CD8-positive, alpha-beta memory T cell (primary cell): ENCODE results near the gene MAGI2. TPM values are rescaled to one million over a fixed set of nuclear protein-coding genes. Genes with fewer than 3 reads are reported as not detected.

Experiments used
- CTCF ChIA-PET: fragments of 350-600 bp; sonication (Branson Sonifier 250); formaldehyde crosslinking; loops from one replicate; lab custom pipeline; 2021; ENCODE audit warnings: antibody characterized with exemption; lab: Charles Lee
- POLR2A ChIA-PET: fragments of 350-600 bp; sonication (Branson Sonifier 250); formaldehyde crosslinking; loops from one replicate; lab custom pipeline; 2021; ENCODE audit warnings: antibody characterized with exemption; lab: Charles Lee
- DNase-seq, 5 donors: peaks; one replicate each; pipeline versions ENCODE4 v3.0.0 to v3.0.0-alpha.2; 2020 to 2022; ENCODE audit warnings: mixed read lengths in 1 of 5
- H3K27ac ChIP-seq: one replicate; pipeline ENCODE4 v1.7.0; 2013; ENCODE audit warnings: low read depth, mild to moderate bottlenecking, low read length, moderate library complexity
- H3K27me3 ChIP-seq: 2 replicates; pipeline ENCODE4 v1.7.0; 2013; ENCODE audit warnings: low read length, mild to moderate bottlenecking; ENCODE audit not compliant: insufficient read depth, poor library complexity, severe bottlenecking
- H3K36me3 ChIP-seq: 2 replicates; pipeline ENCODE4 v1.7.0; 2013; ENCODE audit warnings: mild to moderate bottlenecking, low read length, moderate library complexity; ENCODE audit not compliant: insufficient read depth
- H3K4me1 ChIP-seq: 2 replicates; pipeline ENCODE4 v1.7.0; 2013; ENCODE audit warnings: mild to moderate bottlenecking, low read length, moderate library complexity; ENCODE audit not compliant: insufficient read depth
- H3K4me3 ChIP-seq: 2 replicates; pipeline ENCODE4 v1.7.0; 2013; ENCODE audit warnings: mild to moderate bottlenecking, low read length
- H3K9me3 ChIP-seq: 2 replicates; pipeline ENCODE4 v1.7.0; 2013; ENCODE audit warnings: mild to moderate bottlenecking, low read length
- H3K27ac Mint-ChIP-seq, 8 donors: one replicate each; pipeline ENCODE4 v1.8.0; 2020 to 2021; ENCODE audit warnings: mixed read lengths in 8 of 8, mild to moderate bottlenecking in 6 of 8, inconsistent platforms in 3 of 8, moderate library complexity in 3 of 8
- H3K27me3 Mint-ChIP-seq, 2 donors: one replicate each; pipeline ENCODE4 v1.8.0; 2020 to 2021; ENCODE audit warnings: mixed read lengths in 2 of 2, mild to moderate bottlenecking in 1 of 2, moderate library complexity in 1 of 2
- H3K36me3 Mint-ChIP-seq, 3 donors: one replicate each; pipeline ENCODE4 v1.8.0; 2020 to 2021; ENCODE audit warnings: mixed read lengths in 3 of 3, inconsistent platforms in 1 of 3, mild to moderate bottlenecking in 1 of 3
- H3K4me1 Mint-ChIP-seq, 3 donors: one replicate each; pipeline ENCODE4 v1.8.0; 2020 to 2021; ENCODE audit warnings: mixed read lengths in 3 of 3, inconsistent platforms in 1 of 3, mild to moderate bottlenecking in 1 of 3
- H3K4me3 Mint-ChIP-seq, 7 donors: one replicate each; pipeline ENCODE4 v1.8.0; 2020 to 2021; ENCODE audit warnings: mixed read lengths in 7 of 7, mild to moderate bottlenecking in 6 of 7, moderate library complexity in 4 of 7, inconsistent platforms in 2 of 7
- H3K9me3 Mint-ChIP-seq, 5 donors: one replicate each; pipeline ENCODE4 v1.8.0; 2020 to 2022; ENCODE audit warnings: mixed read lengths in 5 of 5, mild to moderate bottlenecking in 3 of 5, moderate library complexity in 2 of 5, inconsistent platforms in 1 of 5
- polyA plus RNA-seq: library from polyadenylated mRNA; unstranded; fragments of 300-500 nt; fragmentation: Illumina TruSeq; gene quantifications from one replicate; pipeline ENCODE4 v1.2.3, GENCODE V29; 2021
- total RNA-seq, 2 experiments: library from RNA; stranded (reverse); gene quantifications; one replicate each; pipeline ENCODE4 v1.2.3, GENCODE V29; 2021

Gene MAGI2
- total and polyA plus RNA-seq, 3 experiments from 2014 or later, result 0.26 to 0.33 TPM; not detected in 1

DNA sequence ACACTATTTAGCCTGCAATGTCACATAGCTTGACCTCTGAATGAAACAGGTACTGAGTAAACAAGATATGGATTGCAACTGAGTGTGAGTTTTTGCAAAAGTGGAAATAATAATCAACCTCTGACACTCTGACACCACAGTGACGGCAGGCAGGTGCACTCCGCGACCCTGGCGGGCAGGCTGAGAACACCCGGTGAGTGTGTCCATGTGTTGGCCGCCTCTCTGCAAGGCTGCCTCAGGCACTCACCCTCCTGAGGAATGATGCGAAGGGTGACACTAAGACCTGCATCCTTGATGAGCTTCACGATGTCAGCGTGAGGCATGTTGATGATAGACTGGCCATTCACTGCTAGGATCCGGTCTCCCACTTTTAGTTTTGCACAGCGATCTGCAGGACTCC, 1318.7 kb downstream of the MAGI2 start:
- Mint-ChIP-seq H3K9me3 (no peaks in the 10 kb centered on the region), H3K4me3 (no peak overlapping the region), H3K36me3 (no peaks in the 10 kb centered on the region), H3K4me1 (no peaks in the 10 kb centered on the region), H3K27ac (no peak overlapping the region), H3K27me3 (peaks cover 3 to 7% of the 10 kb centered on the region in 2 donors)
- no peaks in the 10 kb centered on the region for H3K27me3 ChIP-seq
- no peaks in the 10 kb centered on the region for H3K36me3 ChIP-seq
- no peak for DNase-seq
- no peaks in the 10 kb centered on the region for H3K9me3 ChIP-seq
- H3K4me1 ChIP-seq, result no peaks in the 10 kb centered on the region
- H3K27ac ChIP-seq, result no peak overlapping the region
- ChIA-PET CTCF (no interaction called here), POLR2A (no interaction called here)
- no peak overlapping the region for H3K4me3 ChIP-seq

DNA sequence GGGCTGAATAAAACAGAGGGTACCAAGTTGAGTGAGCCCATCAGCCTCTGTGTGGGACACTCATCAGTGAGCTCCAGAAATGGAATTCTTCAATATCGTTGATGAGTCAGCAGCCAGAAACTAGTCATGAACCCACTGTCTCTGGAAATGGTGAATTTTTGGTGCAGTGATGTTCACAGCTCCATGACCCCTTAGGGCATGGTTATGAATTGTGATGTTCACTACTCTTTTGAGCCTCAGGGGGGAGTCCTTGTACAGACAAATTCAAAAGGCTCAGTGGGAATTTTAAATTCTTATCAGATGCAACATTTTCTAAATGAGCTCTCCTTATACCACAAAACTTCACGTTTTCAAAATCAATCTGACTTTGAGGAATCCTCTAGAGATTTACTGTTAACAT, 1319.2 kb downstream of the MAGI2 start:
- Histone ChIP-seq H3K4me1 (no peaks in the 10 kb centered on the region), H3K36me3 (no peaks in the 10 kb centered on the region), H3K9me3 (no peaks in the 10 kb centered on the region), H3K27ac (no peak overlapping the region), H3K27me3 (no peaks in the 10 kb centered on the region), H3K4me3 (no peak overlapping the region)
- Mint-ChIP-seq H3K36me3 (no peaks in the 10 kb centered on the region), H3K4me1 (no peaks in the 10 kb centered on the region), H3K4me3 (no peak overlapping the region), H3K27ac (no peak overlapping the region), H3K9me3 (no peaks in the 10 kb centered on the region), H3K27me3 (peaks cover 3 to 4% of the 10 kb centered on the region in 2 donors)
- POLR2A ChIA-PET, result no interaction called here
- DNase-seq, result no peak
- CTCF ChIA-PET, result no interaction called here

DNA sequence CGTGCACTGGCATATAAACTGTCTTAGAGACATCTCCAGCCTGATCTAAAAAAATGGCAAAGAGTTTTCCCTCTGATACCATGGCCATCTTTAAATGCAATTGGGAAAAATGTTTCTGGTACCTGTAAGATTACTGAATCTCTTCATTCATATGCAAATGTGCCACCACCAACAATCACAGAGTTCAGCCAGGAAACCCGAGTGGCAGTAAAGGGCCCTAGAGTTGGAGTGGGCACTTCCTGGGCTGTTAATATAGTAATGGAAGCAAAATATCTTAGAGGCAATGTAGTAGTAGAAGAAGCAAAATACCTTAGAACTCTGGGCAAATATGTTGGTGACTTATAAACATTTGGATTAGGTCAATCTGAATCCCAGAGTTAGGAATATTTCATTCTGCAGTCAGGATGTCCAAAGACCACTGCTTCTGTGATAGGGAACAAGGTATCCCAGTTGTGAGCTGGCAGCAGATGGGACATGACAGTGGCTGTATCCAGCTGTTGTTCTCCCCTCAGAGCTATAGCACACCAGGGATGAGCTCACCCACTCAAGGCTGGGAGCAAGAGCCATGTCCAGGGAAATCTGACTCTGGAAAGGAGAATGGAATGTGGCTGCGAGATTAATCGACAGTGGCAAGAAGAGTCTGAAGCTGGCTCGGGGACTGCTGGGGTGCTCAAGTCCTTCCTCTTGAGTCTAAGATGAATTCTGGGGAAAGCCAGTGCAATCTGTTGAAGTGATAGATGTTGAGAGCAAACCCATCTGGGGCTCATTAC, 1322.8 kb downstream of the MAGI2 start:
- no peak for DNase-seq
- H3K9me3 Mint-ChIP-seq, result no peaks in the 10 kb centered on the region
- no peaks in the 10 kb centered on the region for H3K4me1 Mint-ChIP-seq
- CTCF ChIA-PET, result no interaction called here
- H3K4me3 Mint-ChIP-seq, result no peak overlapping the region
- no peaks in the 10 kb centered on the region for H3K36me3 ChIP-seq
- H3K27ac ChIP-seq, result no peak overlapping the region
- no peaks in the 10 kb centered on the region for H3K36me3 Mint-ChIP-seq
- H3K27ac Mint-ChIP-seq, result no peak overlapping the region
- peaks cover 0 to 3% of the 10 kb centered on the region in 2 donors for H3K27me3 Mint-ChIP-seq
- H3K4me1 ChIP-seq, result no peaks in the 10 kb centered on the region
- POLR2A ChIA-PET, result no interaction called here
- no peaks in the 10 kb centered on the region for H3K27me3 ChIP-seq
- no peak overlapping the region for H3K4me3 ChIP-seq
- no peaks in the 10 kb centered on the region for H3K9me3 ChIP-seq

DNA sequence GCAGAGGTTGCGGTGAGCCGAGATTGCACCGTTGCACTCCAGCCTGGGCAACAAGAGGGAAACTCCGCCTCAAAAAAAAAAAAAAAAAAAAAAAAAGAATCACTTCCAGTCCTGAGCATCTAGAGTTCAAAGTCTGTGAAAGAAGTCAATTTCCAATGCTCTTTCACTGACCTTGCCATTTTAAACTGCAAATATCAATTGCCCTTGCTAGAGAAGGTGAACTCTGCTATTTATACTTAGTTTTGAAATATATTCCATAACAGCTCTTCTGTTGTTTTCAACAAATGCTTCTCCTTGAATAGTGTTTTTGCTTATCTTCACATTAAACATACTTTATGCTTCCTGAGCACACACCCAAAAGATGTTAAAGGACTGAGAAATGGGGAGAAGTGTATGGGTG, 1323.6 kb downstream of the MAGI2 start:
- H3K36me3 ChIP-seq, result no peaks in the 10 kb centered on the region
- H3K4me3 ChIP-seq, result no peak overlapping the region
- no peaks in the 10 kb centered on the region for H3K4me1 ChIP-seq
- ChIA-PET CTCF (no interaction called here), POLR2A (no interaction called here)
- Mint-ChIP-seq H3K36me3 (no peaks in the 10 kb centered on the region), H3K4me3 (no peak overlapping the region), H3K27me3 (peaks cover 0 to 3% of the 10 kb centered on the region in 2 donors), H3K9me3 (no peaks in the 10 kb centered on the region), H3K27ac (no peak overlapping the region), H3K4me1 (no peaks in the 10 kb centered on the region)
- no peak for DNase-seq
- H3K27ac ChIP-seq, result no peak overlapping the region
- no peaks in the 10 kb centered on the region for H3K27me3 ChIP-seq
- H3K9me3 ChIP-seq, result no peaks in the 10 kb centered on the region

DNA sequence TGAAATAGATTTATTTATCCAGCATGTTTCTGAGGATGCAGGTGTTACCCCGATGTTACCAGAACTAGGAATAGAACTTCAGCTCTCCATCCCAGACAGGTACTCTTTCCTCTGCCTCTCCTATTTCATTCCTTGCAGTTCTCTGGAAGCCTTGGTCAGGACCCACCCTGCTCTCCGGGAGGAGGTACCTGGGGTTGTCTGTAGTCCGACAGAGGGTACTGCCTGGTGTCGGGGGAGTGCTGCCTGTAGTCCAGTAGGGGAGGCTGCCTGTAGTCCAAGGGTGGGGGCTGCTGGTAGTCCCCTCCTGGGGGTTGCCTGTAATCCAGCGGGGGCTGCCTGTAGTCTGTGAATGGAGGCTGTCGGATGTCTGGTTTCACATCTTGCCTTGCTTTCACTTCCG, 1326.5 kb downstream of the MAGI2 start:
- POLR2A ChIA-PET, result no interaction called here
- H3K9me3 Mint-ChIP-seq, result no peaks in the 10 kb centered on the region
- H3K27me3 Mint-ChIP-seq, result no peaks in the 10 kb centered on the region
- no peak overlapping the region for H3K4me3 Mint-ChIP-seq
- no peaks in the 10 kb centered on the region for H3K36me3 Mint-ChIP-seq
- Histone ChIP-seq H3K9me3 (no peaks in the 10 kb centered on the region), H3K4me1 (no peaks in the 10 kb centered on the region), H3K27ac (no peak overlapping the region), H3K27me3 (no peaks in the 10 kb centered on the region), H3K36me3 (no peaks in the 10 kb centered on the region), H3K4me3 (no peak overlapping the region)
- no peaks in the 10 kb centered on the region for H3K4me1 Mint-ChIP-seq
- H3K27ac Mint-ChIP-seq, result no peak overlapping the region
- no peak for DNase-seq
- CTCF ChIA-PET, result no interaction called here

DNA sequence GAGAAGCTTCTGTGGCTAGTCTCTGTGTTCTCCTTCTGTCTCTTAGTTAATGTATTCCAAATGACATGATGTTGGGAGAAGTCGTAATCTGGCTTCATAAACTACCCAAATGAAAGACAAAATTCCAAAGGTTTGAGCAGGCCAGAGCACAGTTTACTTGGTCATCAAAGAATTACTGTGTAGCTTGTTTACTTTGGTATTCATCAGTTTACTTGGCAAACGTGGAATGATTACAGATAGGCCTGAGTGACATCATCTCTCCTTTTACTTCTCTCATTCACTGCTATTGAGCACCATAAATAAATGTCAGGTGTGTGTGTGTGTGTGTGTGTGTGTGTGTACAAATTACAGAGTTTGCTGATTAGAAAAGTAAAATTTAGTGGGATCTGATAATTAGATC, 1327.6 kb downstream of the MAGI2 start:
- Histone ChIP-seq H3K4me3 (no peak overlapping the region), H3K4me1 (no peaks in the 10 kb centered on the region), H3K27me3 (no peaks in the 10 kb centered on the region), H3K36me3 (no peaks in the 10 kb centered on the region), H3K9me3 (no peaks in the 10 kb centered on the region), H3K27ac (no peak overlapping the region)
- H3K36me3 Mint-ChIP-seq, result no peaks in the 10 kb centered on the region
- no peaks in the 10 kb centered on the region for H3K4me1 Mint-ChIP-seq
- DNase-seq, result no peak
- no peaks in the 10 kb centered on the region for H3K9me3 Mint-ChIP-seq
- no peaks in the 10 kb centered on the region for H3K27me3 Mint-ChIP-seq
- no peak overlapping the region for H3K4me3 Mint-ChIP-seq
- ChIA-PET POLR2A (no interaction called here), CTCF (no interaction called here)
- peak overlapping the region in 1 of 8 donors; percentile 33 for H3K27ac Mint-ChIP-seq

DNA sequence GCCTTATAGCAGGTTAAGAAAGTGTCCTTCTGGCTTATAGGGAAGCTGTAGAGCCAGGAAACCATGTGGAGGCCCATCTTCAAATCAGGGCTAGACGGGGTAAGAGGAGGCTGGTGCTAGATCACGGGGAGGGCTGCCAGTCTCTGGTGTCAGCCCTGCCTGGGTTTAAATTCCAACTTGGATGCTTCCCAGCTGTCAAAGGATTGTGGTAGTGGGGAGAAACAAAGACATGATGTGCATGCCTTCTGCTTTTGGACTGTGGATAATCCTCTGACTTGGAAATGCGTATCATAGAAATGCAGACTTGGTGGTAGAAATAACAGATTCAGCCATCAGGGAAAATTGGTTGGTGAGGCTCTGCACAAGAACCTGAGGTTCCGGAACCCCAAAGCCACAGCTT, 1329.3 kb downstream of the MAGI2 start:
- Mint-ChIP-seq H3K9me3 (no peaks in the 10 kb centered on the region), H3K4me1 (no peaks in the 10 kb centered on the region), H3K4me3 (no peak overlapping the region), H3K27me3 (no peaks in the 10 kb centered on the region), H3K36me3 (no peaks in the 10 kb centered on the region), H3K27ac (no peak overlapping the region)
- no peaks in the 10 kb centered on the region for H3K9me3 ChIP-seq
- no peaks in the 10 kb centered on the region for H3K27me3 ChIP-seq
- H3K4me1 ChIP-seq, result no peaks in the 10 kb centered on the region
- H3K36me3 ChIP-seq, result no peaks in the 10 kb centered on the region
- no peak for DNase-seq
- CTCF ChIA-PET, result no interaction called here
- H3K27ac ChIP-seq, result no peak overlapping the region
- H3K4me3 ChIP-seq, result no peak overlapping the region
- POLR2A ChIA-PET, result no interaction called here

DNA sequence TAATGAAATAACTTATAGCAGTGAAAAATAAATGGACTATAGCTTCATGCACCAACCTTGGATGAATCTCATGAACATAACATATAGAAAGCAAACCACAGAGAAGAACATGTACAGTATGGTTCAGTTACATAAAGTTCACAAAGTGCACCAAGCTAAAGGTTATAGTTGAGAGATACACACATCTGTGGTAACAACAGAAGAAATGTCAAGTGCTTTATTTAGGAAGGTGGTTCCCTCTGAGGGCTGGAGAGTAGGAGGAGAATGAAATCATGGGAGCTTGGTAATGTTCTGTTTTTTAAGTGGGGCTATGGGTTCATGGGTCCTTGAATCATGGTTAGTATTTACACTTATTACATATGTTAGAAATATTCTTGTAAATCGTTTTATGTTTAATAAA, 1331.6 kb downstream of the MAGI2 start:
- H3K4me3 Mint-ChIP-seq, result no peak overlapping the region
- no peaks in the 10 kb centered on the region for H3K27me3 ChIP-seq
- no peak overlapping the region for H3K27ac Mint-ChIP-seq
- POLR2A ChIA-PET, result no interaction called here
- H3K4me1 Mint-ChIP-seq, result no peaks in the 10 kb centered on the region
- no peaks in the 10 kb centered on the region for H3K9me3 Mint-ChIP-seq
- no peak overlapping the region for H3K4me3 ChIP-seq
- no peaks in the 10 kb centered on the region for H3K36me3 ChIP-seq
- CTCF ChIA-PET, result no interaction called here
- no peak overlapping the region for H3K27ac ChIP-seq
- no peaks in the 10 kb centered on the region for H3K4me1 ChIP-seq
- no peak for DNase-seq
- no peaks in the 10 kb centered on the region for H3K9me3 ChIP-seq
- no peaks in the 10 kb centered on the region for H3K36me3 Mint-ChIP-seq
- peaks cover 2% of the 10 kb centered on the region in 2 donors for H3K27me3 Mint-ChIP-seq
